ENCODE data around the gene NXPE4. TPM values are rescaled to one million over a fixed set of nuclear protein-coding genes. Genes with fewer than 3 reads are reported as not detected.

Gene NXPE4
- polyA plus RNA-seq, 1 of the 3 experiments (the other 2 are of a cell fraction): not detected

DNA sequence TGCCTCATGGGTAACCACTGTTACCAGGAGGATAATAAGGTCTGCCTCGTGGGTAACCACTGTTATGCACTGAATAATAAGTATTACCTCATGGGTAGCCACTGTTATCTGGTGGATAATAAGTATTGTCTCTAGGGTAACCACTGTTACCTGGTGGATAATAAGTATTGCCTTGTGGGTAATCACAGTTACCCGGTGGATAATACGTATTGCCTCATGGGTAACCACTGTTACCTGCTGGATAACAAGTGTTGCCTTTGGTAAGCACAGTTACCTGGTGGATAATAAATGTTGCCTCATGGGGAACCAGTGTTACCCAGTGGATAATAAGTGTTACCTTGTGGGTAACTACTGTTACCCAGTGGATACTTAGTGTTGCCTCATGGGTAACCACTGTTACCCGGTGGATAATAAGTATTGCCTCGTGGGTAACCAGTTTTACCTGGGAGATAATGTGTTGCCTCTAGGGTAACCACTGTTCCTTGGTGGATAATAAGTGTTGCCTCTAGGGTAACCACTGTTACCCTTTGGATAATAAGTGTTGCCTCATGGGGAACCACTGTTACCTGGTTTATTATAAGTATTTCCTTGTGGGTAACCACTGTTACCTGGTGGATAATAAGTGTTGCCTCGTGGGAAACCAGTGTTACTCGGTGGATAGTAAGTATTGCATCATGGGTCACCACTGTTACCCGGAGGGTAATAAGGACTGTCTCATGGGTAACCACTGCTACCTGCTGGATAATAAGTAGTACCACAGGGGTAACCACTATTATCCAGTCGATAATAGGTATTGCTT is 10.6 kb upstream of the NXPE4 start:
- no peak for DNase-seq
- WGBS (ENCODE audit: low lambda C conversion rate): 48% methylated on average over 8 of the region's 9 CpGs
- H3K36me3 ChIP-seq (replicated peaks in 1 of 2; ENCODE audit: control insufficient read depth in 1 of 2, insufficient read depth in 2 of 2, low read length in 1 of 2): no peaks in the 10 kb centered on the region

More for the DNA sequence above, 10.6 kb upstream of the NXPE4 start:
- no peak overlapping the region for H3K9ac ChIP-seq
- ChIA-PET CTCF (no interaction called here), POLR2A (no interaction called here)
- no peaks in the 10 kb centered on the region for H3K79me2 ChIP-seq (ENCODE audit: insufficient read depth)
- no peak overlapping the region for H2AFZ ChIP-seq (ENCODE audit: low read depth)
- no peaks in the 10 kb centered on the region for H3F3A ChIP-seq (replicated peaks; ENCODE audit: insufficient read depth)
- no peaks in the 10 kb centered on the region for H3K9me2 ChIP-seq
- no peaks in the 10 kb centered on the region for H3K4me1 ChIP-seq (ENCODE audit: control insufficient read depth in 1 of 2, insufficient read depth in 2 of 2, low read depth in 1 of 2, low read length in 1 of 2)
- no peak overlapping the region for H3K27ac ChIP-seq (ENCODE audit: low read depth in 2 of 2, low read length in 1 of 2)
- no peak overlapping the region for H3K4me2 ChIP-seq
- H4K20me1 ChIP-seq (ENCODE audit: insufficient read depth): no peaks in the 10 kb centered on the region
- H3K4me3 ChIP-seq (ENCODE audit: low read depth in 2 of 2, low read length in 1 of 2): no peak overlapping the region
- TF ChIP-seq FOSL2 (IDR thresholded peaks at IDR 0.05; ENCODE audit: borderline replicate concordance, low read depth) (no peak), MEF2A (IDR thresholded peaks at IDR 0.05; ENCODE audit: borderline replicate concordance, low read depth) (no peak), JUND (IDR thresholded peaks at IDR 0.05) (no peak), EZH2phosphoT487 (IDR thresholded peaks at IDR 0.05; ENCODE audit: borderline replicate concordance, low read depth) (no peak), RXRA (IDR thresholded peaks at IDR 0.05; ENCODE audit: borderline replicate concordance, low read depth) (no peak), RFX5 (IDR thresholded peaks at IDR 0.05; ENCODE audit: low read length) (no peak), RAD21 (IDR thresholded peaks at IDR 0.05; ENCODE audit: low read length) (no peak), POLR2AphosphoS5 (IDR thresholded peaks at IDR 0.05; ENCODE audit: low read depth, low read length) (no peak), NFIC (IDR thresholded peaks at IDR 0.05; ENCODE audit: borderline replicate concordance) (no peak), YY1 (IDR thresholded peaks at IDR 0.05; ENCODE audit: low read depth) (no peak), EP300 (IDR thresholded peaks at IDR 0.05; ENCODE audit: borderline replicate concordance in 1 of 2, low read depth in 1 of 2, low read length in 1 of 2) (no peak), GABPA (IDR thresholded peaks at IDR 0.05; ENCODE audit: low read depth) (no peak), SMC3 (IDR thresholded peaks at IDR 0.05; ENCODE audit: low read depth, low read length) (no peak), CHD2 (IDR thresholded peaks at IDR 0.05; ENCODE audit: low read length, partially characterized antibody) (no peak), FOXM1 (IDR thresholded peaks at IDR 0.05; ENCODE audit: low read depth) (no peak)
- TF ChIP-seq, protein P1, sequence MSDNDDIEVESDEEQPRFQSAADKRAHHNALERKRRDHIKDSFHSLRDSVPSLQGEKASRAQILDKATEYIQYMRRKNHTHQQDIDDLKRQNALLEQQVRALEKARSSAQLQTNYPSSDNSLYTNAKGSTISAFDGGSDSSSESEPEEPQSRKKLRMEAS (IDR thresholded peaks at IDR 0.05; ENCODE audit: low read depth): no peak
- TF ChIP-seq, protein P2, sequence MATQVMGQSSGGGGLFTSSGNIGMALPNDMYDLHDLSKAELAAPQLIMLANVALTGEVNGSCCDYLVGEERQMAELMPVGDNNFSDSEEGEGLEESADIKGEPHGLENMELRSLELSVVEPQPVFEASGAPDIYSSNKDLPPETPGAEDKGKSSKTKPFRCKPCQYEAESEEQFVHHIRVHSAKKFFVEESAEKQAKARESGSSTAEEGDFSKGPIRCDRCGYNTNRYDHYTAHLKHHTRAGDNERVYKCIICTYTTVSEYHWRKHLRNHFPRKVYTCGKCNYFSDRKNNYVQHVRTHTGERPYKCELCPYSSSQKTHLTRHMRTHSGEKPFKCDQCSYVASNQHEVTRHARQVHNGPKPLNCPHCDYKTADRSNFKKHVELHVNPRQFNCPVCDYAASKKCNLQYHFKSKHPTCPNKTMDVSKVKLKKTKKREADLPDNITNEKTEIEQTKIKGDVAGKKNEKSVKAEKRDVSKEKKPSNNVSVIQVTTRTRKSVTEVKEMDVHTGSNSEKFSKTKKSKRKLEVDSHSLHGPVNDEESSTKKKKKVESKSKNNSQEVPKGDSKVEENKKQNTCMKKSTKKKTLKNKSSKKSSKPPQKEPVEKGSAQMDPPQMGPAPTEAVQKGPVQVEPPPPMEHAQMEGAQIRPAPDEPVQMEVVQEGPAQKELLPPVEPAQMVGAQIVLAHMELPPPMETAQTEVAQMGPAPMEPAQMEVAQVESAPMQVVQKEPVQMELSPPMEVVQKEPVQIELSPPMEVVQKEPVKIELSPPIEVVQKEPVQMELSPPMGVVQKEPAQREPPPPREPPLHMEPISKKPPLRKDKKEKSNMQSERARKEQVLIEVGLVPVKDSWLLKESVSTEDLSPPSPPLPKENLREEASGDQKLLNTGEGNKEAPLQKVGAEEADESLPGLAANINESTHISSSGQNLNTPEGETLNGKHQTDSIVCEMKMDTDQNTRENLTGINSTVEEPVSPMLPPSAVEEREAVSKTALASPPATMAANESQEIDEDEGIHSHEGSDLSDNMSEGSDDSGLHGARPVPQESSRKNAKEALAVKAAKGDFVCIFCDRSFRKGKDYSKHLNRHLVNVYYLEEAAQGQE (IDR thresholded peaks at IDR 0.05; ENCODE audit: low read depth, low read length): no peak
- TF ChIP-seq, protein P3, sequence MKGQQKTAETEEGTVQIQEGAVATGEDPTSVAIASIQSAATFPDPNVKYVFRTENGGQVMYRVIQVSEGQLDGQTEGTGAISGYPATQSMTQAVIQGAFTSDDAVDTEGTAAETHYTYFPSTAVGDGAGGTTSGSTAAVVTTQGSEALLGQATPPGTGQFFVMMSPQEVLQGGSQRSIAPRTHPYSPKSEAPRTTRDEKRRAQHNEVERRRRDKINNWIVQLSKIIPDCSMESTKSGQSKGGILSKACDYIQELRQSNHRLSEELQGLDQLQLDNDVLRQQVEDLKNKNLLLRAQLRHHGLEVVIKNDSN (IDR thresholded peaks at IDR 0.05; ENCODE audit: borderline replicate concordance, low read depth): no peak
- no peaks in the 10 kb centered on the region for H3K9me3 ChIP-seq
- H3K27me3 ChIP-seq (ENCODE audit: insufficient read depth): no peaks in the 10 kb centered on the region

Data from SK-N-SH (cell line).